Fibroblast of mammary gland (primary cell): ENCODE results near the gene PARP11.

Experiments used
- DNase-seq: peaks from one replicate; pipeline ENCODE4 v3.0.0-alpha.2; 2010; ENCODE audit warnings: low read depth
- H3K4me3 ChIP-seq: 2 replicates; pipeline ENCODE4 v1.5.1; 2011; ENCODE audit warnings: low read depth, mild to moderate bottlenecking, low read length, moderate library complexity; ENCODE audit not compliant: control insufficient read depth
- CTCF ChIP-seq: conservative IDR thresholded peaks from 2 replicates; pipeline ENCODE4 v1.5.1; 2011; ENCODE audit warnings: low read depth, low read length, inconsistent platforms; ENCODE audit not compliant: control insufficient read depth, insufficient read depth

PARP11 gene

GRCh38 chr12:3761116-3761735 is 112.0 kb downstream of the PARP11 start:
- no peak overlapping the region for H3K4me3 ChIP-seq
- peak; percentile 62 for DNase-seq
- TF ChIP-seq CTCF, result no peak

- no peak overlapping the region for H3K4me3 ChIP-seq
- no peak for TF ChIP-seq CTCF
- no peak for DNase-seq
Observed at GRCh38 chr12:3759878-3760277, 113.3 kb downstream of the PARP11 start.
